ENCODE results near the gene ADGRL3.

Gene ADGRL3

GRCh38 chr4:61913619-61914018 lies 713.5 kb downstream of the ADGRL3 start:
- Histone ChIP-seq H3K9me3 (ENCODE audit: control insufficient read depth, low read length) (no peaks in the 10 kb centered on the region), H3K36me3 (ENCODE audit: control insufficient read depth, insufficient read depth, low read length) (no peaks in the 10 kb centered on the region), H3K27me3 (ENCODE audit: control insufficient read depth, insufficient read depth, low read length, poor library complexity, severe bottlenecking) (no peaks in the 10 kb centered on the region), H3K4me1 (ENCODE audit: control insufficient read depth, insufficient read depth, low read length) (peaks cover under 1% of the 10 kb centered on the region), H3K4me3 (ENCODE audit: insufficient read depth, low read depth, low read length) (no peak overlapping the region), H3K27ac (ENCODE audit: insufficient read depth, low read depth, low read length, poor library complexity, severe bottlenecking) (no peak overlapping the region)
- WGBS, 2 experiments = 98% methylated on average over 2 of the region's 2 CpGs

- H3K27ac ChIP-seq (ENCODE audit: insufficient read depth, low read depth, low read length, poor library complexity, severe bottlenecking) = no peak overlapping the region
- H3K36me3 ChIP-seq (ENCODE audit: control insufficient read depth, insufficient read depth, low read length) = no peaks in the 10 kb centered on the region
- H3K4me3 ChIP-seq (ENCODE audit: insufficient read depth, low read depth, low read length) = no peak overlapping the region
- 100% methylated on average over 1 of the region's 1 CpG; no CpG with 5 or more reads in 1 of the 2 experiments for WGBS, 2 experiments
- peaks cover 5% of the 10 kb centered on the region for H3K4me1 ChIP-seq (ENCODE audit: control insufficient read depth, insufficient read depth, low read length)
- H3K27me3 ChIP-seq (ENCODE audit: control insufficient read depth, insufficient read depth, low read length, poor library complexity, severe bottlenecking) = no peaks in the 10 kb centered on the region
- no peaks in the 10 kb centered on the region for H3K9me3 ChIP-seq (ENCODE audit: control insufficient read depth, low read length)
These were observed 715.4 kb downstream of the ADGRL3 start for GRCh38 chr4:61915501-61915900.

- no peak overlapping the region for H3K27ac ChIP-seq (ENCODE audit: insufficient read depth, low read depth, low read length, poor library complexity, severe bottlenecking)
- H3K27me3 ChIP-seq (ENCODE audit: control insufficient read depth, insufficient read depth, low read length, poor library complexity, severe bottlenecking) = no peaks in the 10 kb centered on the region
- no peaks in the 10 kb centered on the region for H3K9me3 ChIP-seq (ENCODE audit: control insufficient read depth, low read length)
- H3K36me3 ChIP-seq (ENCODE audit: control insufficient read depth, insufficient read depth, low read length) = no peaks in the 10 kb centered on the region
- peaks cover 5% of the 10 kb centered on the region for H3K4me1 ChIP-seq (ENCODE audit: control insufficient read depth, insufficient read depth, low read length)
- H3K4me3 ChIP-seq (ENCODE audit: insufficient read depth, low read depth, low read length) = no peak overlapping the region
These were observed 718.4 kb downstream of the ADGRL3 start for GRCh38 chr4:61918507-61918906.

GRCh38 chr4:61918987-61919386 lies 718.9 kb downstream of the ADGRL3 start:
- 59 to 71% methylated on average over 1 to 2 of the region's 2 CpGs for WGBS, 2 experiments
- H3K27ac ChIP-seq (ENCODE audit: insufficient read depth, low read depth, low read length, poor library complexity, severe bottlenecking) = no peak overlapping the region
- no peak overlapping the region for H3K4me3 ChIP-seq (ENCODE audit: insufficient read depth, low read depth, low read length)
- no peaks in the 10 kb centered on the region for H3K36me3 ChIP-seq (ENCODE audit: control insufficient read depth, insufficient read depth, low read length)
- no peaks in the 10 kb centered on the region for H3K9me3 ChIP-seq (ENCODE audit: control insufficient read depth, low read length)
- peaks cover 5% of the 10 kb centered on the region for H3K4me1 ChIP-seq (ENCODE audit: control insufficient read depth, insufficient read depth, low read length)
- no peaks in the 10 kb centered on the region for H3K27me3 ChIP-seq (ENCODE audit: control insufficient read depth, insufficient read depth, low read length, poor library complexity, severe bottlenecking)

GRCh38 chr4:61919561-61919960 lies 719.4 kb downstream of the ADGRL3 start:
- H3K27me3 ChIP-seq (ENCODE audit: control insufficient read depth, insufficient read depth, low read length, poor library complexity, severe bottlenecking) = no peaks in the 10 kb centered on the region
- H3K36me3 ChIP-seq (ENCODE audit: control insufficient read depth, insufficient read depth, low read length) = no peaks in the 10 kb centered on the region
- WGBS, 2 experiments = 89 to 95% methylated on average over 2 of the region's 3 CpGs
- no peaks in the 10 kb centered on the region for H3K9me3 ChIP-seq (ENCODE audit: control insufficient read depth, low read length)
- H3K4me3 ChIP-seq (ENCODE audit: insufficient read depth, low read depth, low read length) = no peak overlapping the region
- H3K27ac ChIP-seq (ENCODE audit: insufficient read depth, low read depth, low read length, poor library complexity, severe bottlenecking) = no peak overlapping the region
- H3K4me1 ChIP-seq (ENCODE audit: control insufficient read depth, insufficient read depth, low read length) = peaks cover 5% of the 10 kb centered on the region

GRCh38 chr4:61921920-61922319 lies 721.8 kb downstream of the ADGRL3 start:
- H3K36me3 ChIP-seq (ENCODE audit: control insufficient read depth, insufficient read depth, low read length) = no peaks in the 10 kb centered on the region
- 100% methylated on average over 1 of the region's 2 CpGs; no CpG with 5 or more reads in 1 of the 2 experiments for WGBS, 2 experiments
- no peak overlapping the region for H3K27ac ChIP-seq (ENCODE audit: insufficient read depth, low read depth, low read length, poor library complexity, severe bottlenecking)
- no peaks in the 10 kb centered on the region for H3K27me3 ChIP-seq (ENCODE audit: control insufficient read depth, insufficient read depth, low read length, poor library complexity, severe bottlenecking)
- H3K4me3 ChIP-seq (ENCODE audit: insufficient read depth, low read depth, low read length) = no peak overlapping the region
- H3K9me3 ChIP-seq (ENCODE audit: control insufficient read depth, low read length) = no peaks in the 10 kb centered on the region
- peaks cover 5% of the 10 kb centered on the region for H3K4me1 ChIP-seq (ENCODE audit: control insufficient read depth, insufficient read depth, low read length)

GRCh38 chr4:61922766-61923165 lies 722.6 kb downstream of the ADGRL3 start:
- Histone ChIP-seq H3K4me1 (ENCODE audit: control insufficient read depth, insufficient read depth, low read length) (peaks cover 5% of the 10 kb centered on the region), H3K36me3 (ENCODE audit: control insufficient read depth, insufficient read depth, low read length) (no peaks in the 10 kb centered on the region), H3K27me3 (ENCODE audit: control insufficient read depth, insufficient read depth, low read length, poor library complexity, severe bottlenecking) (no peaks in the 10 kb centered on the region), H3K9me3 (ENCODE audit: control insufficient read depth, low read length) (no peaks in the 10 kb centered on the region), H3K4me3 (ENCODE audit: insufficient read depth, low read depth, low read length) (no peak overlapping the region), H3K27ac (ENCODE audit: insufficient read depth, low read depth, low read length, poor library complexity, severe bottlenecking) (no peak overlapping the region)
- 94 to 95% methylated on average over 4 of the region's 4 CpGs for WGBS, 2 experiments

GRCh38 chr4:61923179-61923578 lies 723.1 kb downstream of the ADGRL3 start:
- no peak overlapping the region for H3K4me3 ChIP-seq (ENCODE audit: insufficient read depth, low read depth, low read length)
- no peaks in the 10 kb centered on the region for H3K9me3 ChIP-seq (ENCODE audit: control insufficient read depth, low read length)
- H3K36me3 ChIP-seq (ENCODE audit: control insufficient read depth, insufficient read depth, low read length) = no peaks in the 10 kb centered on the region
- H3K4me1 ChIP-seq (ENCODE audit: control insufficient read depth, insufficient read depth, low read length) = peaks cover 5% of the 10 kb centered on the region
- H3K27ac ChIP-seq (ENCODE audit: insufficient read depth, low read depth, low read length, poor library complexity, severe bottlenecking) = no peak overlapping the region
- 67% methylated on average over 2 to 3 of the region's 3 CpGs for WGBS, 2 experiments
- no peaks in the 10 kb centered on the region for H3K27me3 ChIP-seq (ENCODE audit: control insufficient read depth, insufficient read depth, low read length, poor library complexity, severe bottlenecking)

GRCh38 chr4:61924131-61924530 lies 724.0 kb downstream of the ADGRL3 start:
- Histone ChIP-seq H3K9me3 (ENCODE audit: control insufficient read depth, low read length) (no peaks in the 10 kb centered on the region), H3K4me1 (ENCODE audit: control insufficient read depth, insufficient read depth, low read length) (no peaks in the 10 kb centered on the region), H3K36me3 (ENCODE audit: control insufficient read depth, insufficient read depth, low read length) (no peaks in the 10 kb centered on the region), H3K27me3 (ENCODE audit: control insufficient read depth, insufficient read depth, low read length, poor library complexity, severe bottlenecking) (no peaks in the 10 kb centered on the region), H3K4me3 (ENCODE audit: insufficient read depth, low read depth, low read length) (no peak overlapping the region), H3K27ac (ENCODE audit: insufficient read depth, low read depth, low read length, poor library complexity, severe bottlenecking) (no peak overlapping the region)
- WGBS, 2 experiments = 94 to 97% methylated on average over 1 of the region's 1 CpG

- Histone ChIP-seq H3K4me1 (ENCODE audit: control insufficient read depth, insufficient read depth, low read length) (no peaks in the 10 kb centered on the region), H3K9me3 (ENCODE audit: control insufficient read depth, low read length) (no peaks in the 10 kb centered on the region), H3K4me3 (ENCODE audit: insufficient read depth, low read depth, low read length) (no peak overlapping the region), H3K36me3 (ENCODE audit: control insufficient read depth, insufficient read depth, low read length) (no peaks in the 10 kb centered on the region), H3K27ac (ENCODE audit: insufficient read depth, low read depth, low read length, poor library complexity, severe bottlenecking) (no peak overlapping the region), H3K27me3 (ENCODE audit: control insufficient read depth, insufficient read depth, low read length, poor library complexity, severe bottlenecking) (no peaks in the 10 kb centered on the region)
- WGBS, 2 experiments = 89 to 92% methylated on average over 1 of the region's 1 CpG
These were observed 733.4 kb downstream of the ADGRL3 start for GRCh38 chr4:61933527-61933926.

GRCh38 chr4:61934198-61934597 lies 734.1 kb downstream of the ADGRL3 start:
- no peaks in the 10 kb centered on the region for H3K9me3 ChIP-seq (ENCODE audit: control insufficient read depth, low read length)
- H3K4me3 ChIP-seq (ENCODE audit: insufficient read depth, low read depth, low read length) = no peak overlapping the region
- no peak overlapping the region for H3K27ac ChIP-seq (ENCODE audit: insufficient read depth, low read depth, low read length, poor library complexity, severe bottlenecking)
- no peaks in the 10 kb centered on the region for H3K4me1 ChIP-seq (ENCODE audit: control insufficient read depth, insufficient read depth, low read length)
- no peaks in the 10 kb centered on the region for H3K36me3 ChIP-seq (ENCODE audit: control insufficient read depth, insufficient read depth, low read length)
- no peaks in the 10 kb centered on the region for H3K27me3 ChIP-seq (ENCODE audit: control insufficient read depth, insufficient read depth, low read length, poor library complexity, severe bottlenecking)
